HG03565 (cell line): ENCODE results near the gene ADARB2.
A peak's percentile ranks its signal among the peaks of the same experiment; 100 is the strongest.

Experiments used
- ATAC-seq: cut with Tn5 transposase; IDR thresholded peaks from one replicate; pipeline ENCODE4 v1.9.1; 2021; ENCODE audit warnings: mild to moderate bottlenecking, moderate library complexity; ENCODE audit not compliant: unreplicated experiment

Gene ADARB2

GRCh38 chr10:1509011-1509530 lies 228.3 kb downstream of the ADARB2 start:
- ATAC-seq, result no peak

GRCh38 chr10:1508096-1508495 lies 229.2 kb downstream of the ADARB2 start:
- no peak for ATAC-seq

- ATAC-seq, result no peak
These were observed 229.9 kb downstream of the ADARB2 start for GRCh38 chr10:1507436-1507835.

- no peak for ATAC-seq
These were observed 232.4 kb downstream of the ADARB2 start for GRCh38 chr10:1504940-1505339.

- no peak for ATAC-seq
These were observed 233.0 kb downstream of the ADARB2 start for GRCh38 chr10:1504286-1504685.

- ATAC-seq, result no peak
These were observed 234.9 kb downstream of the ADARB2 start for GRCh38 chr10:1502451-1502850.

- ATAC-seq, result no peak
These were observed 237.9 kb downstream of the ADARB2 start for GRCh38 chr10:1499359-1499957.

GRCh38 chr10:1498746-1499358 lies 238.5 kb downstream of the ADARB2 start:
- ATAC-seq, result no peak

GRCh38 chr10:1495915-1496517 lies 241.3 kb downstream of the ADARB2 start:
- no peak for ATAC-seq

- ATAC-seq, result no peak
These were observed 244.7 kb downstream of the ADARB2 start for GRCh38 chr10:1492641-1493040.

GRCh38 chr10:1491901-1492300 lies 245.4 kb downstream of the ADARB2 start:
- no peak for ATAC-seq

- no peak for ATAC-seq
These were observed 247.5 kb downstream of the ADARB2 start for GRCh38 chr10:1489801-1490200.

GRCh38 chr10:1488970-1489548 lies 248.3 kb downstream of the ADARB2 start:
- peak; percentile 94 for ATAC-seq

GRCh38 chr10:1486841-1487687 lies 250.3 kb downstream of the ADARB2 start:
- ATAC-seq, result no peak

- no peak for ATAC-seq
These were observed 252.0 kb downstream of the ADARB2 start for GRCh38 chr10:1485357-1485756.

GRCh38 chr10:1483826-1484225 lies 253.5 kb downstream of the ADARB2 start:
- no peak for ATAC-seq

- no peak for ATAC-seq
These were observed 254.1 kb downstream of the ADARB2 start for GRCh38 chr10:1483246-1483645.

- no peak for ATAC-seq
These were observed 259.7 kb downstream of the ADARB2 start for GRCh38 chr10:1477578-1477977.

- no peak for ATAC-seq
These were observed 260.9 kb downstream of the ADARB2 start for GRCh38 chr10:1476455-1476803.

- no peak for ATAC-seq
These were observed 261.4 kb downstream of the ADARB2 start for GRCh38 chr10:1475771-1476454.
